Stimulated activated CD8-positive, alpha-beta memory T cell treated with anti-CD3 and anti-CD28 coated beads, Interleukin-7, amount 100 ng/mL, for 1 hour (primary cell): ENCODE data around the gene KIT.

ENCODE experiments used
- DNase-seq, 2 donors: peaks; one replicate each; pipeline ENCODE4 v3.0.0-alpha.2; 2020; ENCODE audit warnings: low read depth in 2 of 2

Gene KIT

GRCh38 chr4:54745031-54745770 is 87.4 kb downstream of the KIT start:
- no peak for DNase-seq

GRCh38 chr4:54746218-54746617 is 88.5 kb downstream of the KIT start:
- no peak for DNase-seq

- no peak for DNase-seq
Observed at GRCh38 chr4:54750341-54750740, 92.6 kb downstream of the KIT start.

- DNase-seq, result no peak
Observed at GRCh38 chr4:54754394-54754793, 96.6 kb downstream of the KIT start.

- DNase-seq, result no peak
Observed at GRCh38 chr4:54764476-54764875, 106.7 kb downstream of the KIT start.

- no peak for DNase-seq
Observed at GRCh38 chr4:54767376-54767775, 109.6 kb downstream of the KIT start.

- no peak for DNase-seq
Observed at GRCh38 chr4:54773022-54773421, 115.3 kb downstream of the KIT start.

- no peak for DNase-seq
Observed at GRCh38 chr4:54779036-54779435, 121.3 kb downstream of the KIT start.

- no peak for DNase-seq
Observed at GRCh38 chr4:54779476-54780148, 121.9 kb downstream of the KIT start.

GRCh38 chr4:54780149-54780495 is 122.4 kb downstream of the KIT start:
- no peak for DNase-seq

GRCh38 chr4:54781756-54782155 is 124.0 kb downstream of the KIT start:
- DNase-seq, result no peak

GRCh38 chr4:54783402-54784110 is 125.8 kb downstream of the KIT start:
- no peak for DNase-seq

- no peak for DNase-seq
Observed at GRCh38 chr4:54784161-54784671, 126.5 kb downstream of the KIT start.
